Measurements from ENCODE around the gene RSBN1L. TPM values are rescaled to one million over a fixed set of nuclear protein-coding genes. Genes with fewer than 3 reads are reported as not detected.
A peak's percentile ranks its signal among the peaks of the same experiment; 100 is the strongest.

The RSBN1L gene
- total and polyA plus RNA-seq, 5 donors from 2014 or later, result 7.3 to 31.8 (median 8.2) TPM

GRCh38 chr7:77799078-77799964, 103.1 kb downstream of the RSBN1L start:
- peak overlapping the region; percentile 94 to 98 (median 94) for H3K4me3 Mint-ChIP-seq
- H3K27me3 Mint-ChIP-seq, result no peaks in the 10 kb centered on the region
- peak overlapping the region; percentile 83 for H3K27ac ChIP-seq (ENCODE audit: insufficient read depth, low read length, poor library complexity, severe bottlenecking)
- peaks cover 0 to 3% (median 0%) of the 10 kb centered on the region in 7 donors for H3K9me3 Mint-ChIP-seq
- no peaks in the 10 kb centered on the region for H3K27me3 ChIP-seq (ENCODE audit: control insufficient read depth, insufficient read depth, low read length)
- peak; percentile 15 to 57 (median 30) for DNase-seq
- peaks cover 30 to 85% (median 74%) of the 10 kb centered on the region in 4 donors for H3K4me1 Mint-ChIP-seq
- peak overlapping the region; percentile 96 for H3K4me3 ChIP-seq (ENCODE audit: low read depth, low read length)
- H3K9me3 ChIP-seq (ENCODE audit: control insufficient read depth in 2 of 2, low read length in 2 of 2), result no peaks in the 10 kb centered on the region
- H3K36me3 ChIP-seq (ENCODE audit: control insufficient read depth, insufficient read depth, low read length), result peaks cover 1% of the 10 kb centered on the region
- peaks cover 59% of the 10 kb centered on the region for H3K4me1 ChIP-seq (ENCODE audit: control insufficient read depth, insufficient read depth, low read length, poor library complexity, severe bottlenecking)
- H3K27ac Mint-ChIP-seq, result peak overlapping the region; percentile 95 to 98 (median 97)
- H3K36me3 Mint-ChIP-seq, result peaks cover 6% of the 10 kb centered on the region
- ATAC-seq (ENCODE audit: low read depth in 2 of 2), result no peak

DNA sequence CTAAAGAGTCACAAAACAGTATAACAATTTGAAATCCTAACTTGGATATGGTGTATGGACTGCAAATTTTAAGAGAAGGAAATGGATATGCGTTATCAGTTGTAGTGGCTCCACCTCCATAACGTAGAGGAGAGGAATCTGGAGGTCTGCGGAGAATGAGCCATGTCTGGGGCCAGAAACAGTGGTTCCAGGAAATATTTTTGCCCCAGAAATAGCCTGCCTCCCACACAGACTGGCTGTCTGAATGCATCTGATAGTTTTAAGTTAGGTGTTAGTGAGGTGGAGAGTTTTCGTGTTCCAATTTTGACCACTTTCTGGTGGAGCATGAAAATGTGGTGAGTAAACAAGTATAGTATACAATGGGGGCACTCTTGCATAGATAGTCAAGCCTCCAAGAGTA, 103.9 kb downstream of the RSBN1L start:
- Mint-ChIP-seq H3K4me3 (peak overlapping the region; percentile 94 to 98 (median 94)), H3K27ac (peak overlapping the region; percentile 87 to 97 (median 88)), H3K27me3 (no peaks in the 10 kb centered on the region), H3K36me3 (peaks cover 4% of the 10 kb centered on the region), H3K9me3 (peaks cover 0 to 4% (median 0%) of the 10 kb centered on the region in 7 donors), H3K4me1 (peaks cover 25 to 85% (median 75%) of the 10 kb centered on the region in 4 donors)
- DNase-seq, result peak in 1 of 3 donors; percentile 60
- H3K4me3 ChIP-seq (ENCODE audit: low read depth, low read length), result peak overlapping the region; percentile 96
- H3K27me3 ChIP-seq (ENCODE audit: control insufficient read depth, insufficient read depth, low read length), result no peaks in the 10 kb centered on the region
- no peak for ATAC-seq (ENCODE audit: low read depth in 2 of 2)
- H3K4me1 ChIP-seq (ENCODE audit: control insufficient read depth, insufficient read depth, low read length, poor library complexity, severe bottlenecking), result peaks cover 63% of the 10 kb centered on the region
- no peaks in the 10 kb centered on the region for H3K36me3 ChIP-seq (ENCODE audit: control insufficient read depth, insufficient read depth, low read length)
- H3K27ac ChIP-seq (ENCODE audit: insufficient read depth, low read length, poor library complexity, severe bottlenecking), result peak overlapping the region; percentile 83
- no peaks in the 10 kb centered on the region for H3K9me3 ChIP-seq (ENCODE audit: control insufficient read depth in 2 of 2, low read length in 2 of 2)

DNA sequence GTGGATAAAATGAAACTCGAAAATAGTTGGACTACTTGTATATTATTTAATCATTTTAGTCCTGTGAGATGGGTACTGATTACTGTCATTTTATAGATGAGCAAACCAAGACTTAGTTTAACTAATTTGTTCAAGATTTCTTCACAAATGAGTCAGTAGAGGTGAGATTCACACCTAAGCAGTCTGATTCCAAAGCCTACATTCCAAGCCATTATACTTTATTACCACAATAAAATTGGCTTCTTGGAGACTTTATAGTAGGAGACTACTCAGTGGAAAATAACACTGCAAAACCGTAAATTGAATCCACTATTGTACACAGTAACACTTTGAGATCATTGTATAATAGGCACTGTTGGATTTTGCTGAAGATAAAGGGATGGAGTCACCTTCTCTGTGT, 104.5 kb downstream of the RSBN1L start:
- DNase-seq (no peak), ATAC-seq (ENCODE audit: low read depth in 2 of 2) (no peak)
- Mint-ChIP-seq H3K36me3 (peaks cover 4% of the 10 kb centered on the region), H3K27ac (peak overlapping the region; percentile 87 to 97 (median 93)), H3K4me1 (peaks cover 22 to 86% (median 76%) of the 10 kb centered on the region in 4 donors), H3K4me3 (peak overlapping the region; percentile 94 to 98 (median 94)), H3K9me3 (peaks cover 0 to 4% (median 0%) of the 10 kb centered on the region in 7 donors), H3K27me3 (no peaks in the 10 kb centered on the region)
- H3K27ac ChIP-seq (ENCODE audit: insufficient read depth, low read length, poor library complexity, severe bottlenecking), result peak overlapping the region; percentile 83
- no peaks in the 10 kb centered on the region for H3K27me3 ChIP-seq (ENCODE audit: control insufficient read depth, insufficient read depth, low read length)
- peak overlapping the region; percentile 96 for H3K4me3 ChIP-seq (ENCODE audit: low read depth, low read length)
- peaks cover 62% of the 10 kb centered on the region for H3K4me1 ChIP-seq (ENCODE audit: control insufficient read depth, insufficient read depth, low read length, poor library complexity, severe bottlenecking)
- H3K9me3 ChIP-seq (ENCODE audit: control insufficient read depth in 2 of 2, low read length in 2 of 2), result no peaks in the 10 kb centered on the region
- H3K36me3 ChIP-seq (ENCODE audit: control insufficient read depth, insufficient read depth, low read length), result no peaks in the 10 kb centered on the region

DNA sequence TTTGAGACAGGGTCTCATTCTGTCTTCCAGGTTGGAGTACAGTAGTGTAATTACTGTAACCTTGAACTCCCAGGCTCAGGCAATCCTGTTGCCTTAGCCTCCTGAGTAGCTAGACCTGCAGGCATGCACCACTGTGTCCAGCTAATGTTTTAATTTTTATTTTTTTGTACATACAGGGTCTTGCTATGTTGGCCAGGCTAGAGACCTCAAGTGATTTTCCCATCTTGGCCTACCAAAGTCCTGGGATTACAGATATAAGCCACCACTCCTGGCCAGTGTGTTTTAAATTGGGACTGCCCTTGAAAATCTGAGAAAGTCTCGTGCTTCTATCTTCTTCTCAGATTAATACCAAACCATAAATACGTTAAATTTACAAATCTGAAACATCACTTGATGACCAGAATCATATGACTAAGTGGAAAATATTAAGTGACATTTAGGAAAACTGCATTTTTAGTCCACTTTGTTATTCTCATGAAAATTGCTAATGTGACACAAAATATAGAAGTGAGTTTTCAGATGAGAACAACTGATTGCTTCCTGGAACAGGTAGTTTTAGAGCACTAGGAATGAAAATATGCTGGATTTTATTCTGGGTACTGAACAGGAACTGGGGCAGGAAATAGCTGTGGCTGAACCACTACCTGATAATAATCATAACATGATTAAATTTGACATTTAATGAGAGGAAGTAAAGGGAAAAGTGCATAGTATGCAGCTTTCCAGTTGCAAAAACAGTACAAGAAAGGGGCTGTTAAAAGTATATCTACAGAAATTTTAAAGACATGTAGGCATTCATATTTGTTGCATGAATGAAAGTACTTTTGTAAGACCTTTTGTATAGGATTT, 106.5 kb downstream of the RSBN1L start:
- Histone ChIP-seq H3K36me3 (ENCODE audit: control insufficient read depth, insufficient read depth, low read length) (no peaks in the 10 kb centered on the region), H3K27ac (ENCODE audit: insufficient read depth, low read length, poor library complexity, severe bottlenecking) (peak overlapping the region; percentile 83), H3K4me3 (ENCODE audit: low read depth, low read length) (peak overlapping the region; percentile 65), H3K9me3 (ENCODE audit: control insufficient read depth in 2 of 2, low read length in 2 of 2) (peaks cover 12 to 14% of the 10 kb centered on the region in 2 experiments), H3K27me3 (ENCODE audit: control insufficient read depth, insufficient read depth, low read length) (no peaks in the 10 kb centered on the region), H3K4me1 (ENCODE audit: control insufficient read depth, insufficient read depth, low read length, poor library complexity, severe bottlenecking) (peaks cover 44% of the 10 kb centered on the region)
- Mint-ChIP-seq H3K36me3 (peaks cover 4% of the 10 kb centered on the region), H3K9me3 (peaks cover 0 to 18% (median 2%) of the 10 kb centered on the region in 7 donors), H3K4me1 (peaks cover 17 to 81% (median 65%) of the 10 kb centered on the region in 4 donors), H3K27ac (peak overlapping the region; percentile 92 to 97 (median 93)), H3K27me3 (no peaks in the 10 kb centered on the region), H3K4me3 (peak overlapping the region; percentile 85 to 98 (median 94))
- ATAC-seq (ENCODE audit: low read depth in 2 of 2) (no peak), DNase-seq (peak in 2 of 3 donors; percentile 56 to 80)

DNA sequence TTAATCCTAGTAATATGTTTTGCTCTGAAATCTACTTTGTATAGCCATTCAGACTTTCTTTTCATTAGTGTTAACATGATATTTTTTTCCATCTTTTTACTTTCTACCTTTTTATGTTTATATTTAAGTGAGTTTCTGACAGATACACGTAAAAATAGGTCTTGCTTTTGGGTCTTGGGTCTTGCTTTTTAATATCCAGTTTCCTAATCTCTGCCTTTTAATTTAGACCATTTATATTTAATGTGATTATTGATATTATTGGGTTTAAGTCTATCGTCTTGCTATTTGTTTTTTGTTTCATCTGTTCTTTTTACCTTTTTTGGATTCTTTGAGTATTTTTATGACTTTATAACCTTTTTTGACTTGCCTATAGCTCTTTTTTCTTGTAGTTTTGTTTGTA, 110.2 kb downstream of the RSBN1L start:
- Histone ChIP-seq H3K27ac (ENCODE audit: insufficient read depth, low read length, poor library complexity, severe bottlenecking) (no peak overlapping the region), H3K4me3 (ENCODE audit: low read depth, low read length) (peak overlapping the region; percentile 9), H3K4me1 (ENCODE audit: control insufficient read depth, insufficient read depth, low read length, poor library complexity, severe bottlenecking) (peaks cover 28% of the 10 kb centered on the region), H3K36me3 (ENCODE audit: control insufficient read depth, insufficient read depth, low read length) (no peaks in the 10 kb centered on the region), H3K9me3 (ENCODE audit: control insufficient read depth in 2 of 2, low read length in 2 of 2) (peaks cover 20 to 22% of the 10 kb centered on the region in 2 experiments), H3K27me3 (ENCODE audit: control insufficient read depth, insufficient read depth, low read length) (no peaks in the 10 kb centered on the region)
- ATAC-seq (ENCODE audit: low read depth in 2 of 2) (no peak), DNase-seq (no peak)
- Mint-ChIP-seq H3K36me3 (peaks cover 14% of the 10 kb centered on the region), H3K27ac (peak overlapping the region in 1 of 3 donors; percentile 80), H3K4me3 (peak overlapping the region in 2 of 4 donors; percentile 19 to 21), H3K9me3 (peaks cover 2 to 30% (median 5%) of the 10 kb centered on the region in 7 donors), H3K27me3 (no peaks in the 10 kb centered on the region), H3K4me1 (peaks cover 34 to 73% (median 59%) of the 10 kb centered on the region in 4 donors)

- ATAC-seq (ENCODE audit: low read depth in 2 of 2), result no peak
- Histone ChIP-seq H3K4me1 (ENCODE audit: control insufficient read depth, insufficient read depth, low read length, poor library complexity, severe bottlenecking) (peaks cover 21% of the 10 kb centered on the region), H3K27ac (ENCODE audit: insufficient read depth, low read length, poor library complexity, severe bottlenecking) (no peak overlapping the region), H3K9me3 (ENCODE audit: control insufficient read depth in 2 of 2, low read length in 2 of 2) (peaks cover 20 to 22% of the 10 kb centered on the region in 2 experiments), H3K27me3 (ENCODE audit: control insufficient read depth, insufficient read depth, low read length) (no peaks in the 10 kb centered on the region), H3K4me3 (ENCODE audit: low read depth, low read length) (no peak overlapping the region), H3K36me3 (ENCODE audit: control insufficient read depth, insufficient read depth, low read length) (no peaks in the 10 kb centered on the region)
- DNase-seq, result no peak
- Mint-ChIP-seq H3K4me1 (peaks cover 39 to 71% (median 58%) of the 10 kb centered on the region in 4 donors), H3K9me3 (peaks cover 2 to 30% (median 5%) of the 10 kb centered on the region in 7 donors), H3K27ac (peak overlapping the region in 2 of 3 donors; percentile 17 to 71), H3K27me3 (no peaks in the 10 kb centered on the region), H3K36me3 (peaks cover 14% of the 10 kb centered on the region), H3K4me3 (no peak overlapping the region)
Measured at GRCh38 chr7:77808517-77808916, 112.3 kb downstream of the RSBN1L start.

Data from CD4-positive, CD25-positive, alpha-beta regulatory T cell (primary cell).